GM19351 (cell line): ENCODE measurements around the gene FGF18.
"Not testable (repeated sequence)": the region's sequence is repeated elsewhere in the genome, so short reads cannot be mapped to it uniquely, and the experiment has no call there.

Experiments used
- ATAC-seq: cut with Tn5 transposase; IDR thresholded peaks from one replicate; pipeline ENCODE4 v1.9.1; 2021; ENCODE audit warnings: mild to moderate bottlenecking, moderate library complexity; ENCODE audit not compliant: unreplicated experiment

Gene FGF18, protein sequence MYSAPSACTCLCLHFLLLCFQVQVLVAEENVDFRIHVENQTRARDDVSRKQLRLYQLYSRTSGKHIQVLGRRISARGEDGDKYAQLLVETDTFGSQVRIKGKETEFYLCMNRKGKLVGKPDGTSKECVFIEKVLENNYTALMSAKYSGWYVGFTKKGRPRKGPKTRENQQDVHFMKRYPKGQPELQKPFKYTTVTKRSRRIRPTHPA

DNA sequence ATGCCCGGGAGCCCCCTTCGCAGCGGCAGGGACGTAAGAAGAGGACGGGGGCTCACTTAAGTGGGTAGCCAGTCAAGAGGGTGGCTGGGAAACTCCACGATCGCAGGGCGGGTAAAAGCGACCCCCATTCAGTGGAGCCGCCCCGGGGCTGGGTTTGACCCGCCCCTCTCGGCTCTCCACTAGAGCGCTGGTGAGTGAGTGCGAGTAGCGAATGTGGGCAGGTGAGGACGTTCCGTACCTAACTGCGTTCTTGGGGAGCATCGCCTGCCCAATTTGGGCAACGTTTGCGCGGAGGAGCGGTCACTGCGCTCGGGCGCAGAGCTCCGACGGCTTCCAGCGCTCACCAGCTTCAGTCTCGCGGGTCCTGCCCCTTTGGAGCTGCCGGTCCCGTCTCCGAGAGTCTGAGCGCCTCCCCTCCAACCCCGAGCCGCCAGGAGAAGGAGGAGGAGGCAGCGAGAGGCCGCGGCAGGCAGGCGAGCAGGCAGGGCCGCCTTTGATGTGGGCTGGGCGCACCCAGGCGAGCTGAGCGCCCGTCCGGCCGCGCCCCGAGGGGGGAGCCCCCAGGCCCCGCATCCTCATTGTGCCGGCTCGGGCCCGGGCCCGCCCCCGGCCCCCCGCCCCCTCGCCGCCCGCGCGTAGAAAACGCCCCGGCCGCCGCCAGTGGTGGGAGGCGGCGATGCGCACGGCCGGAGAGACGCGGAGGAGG lies at the start of gene FGF18:
Gene FGF18, plus strand, starts transcription at position 666 of the 706 bp plus-strand sequence. CDS start 553 bp downstream, outside the sequence.
- peak; percentile 51 for ATAC-seq

DNA sequence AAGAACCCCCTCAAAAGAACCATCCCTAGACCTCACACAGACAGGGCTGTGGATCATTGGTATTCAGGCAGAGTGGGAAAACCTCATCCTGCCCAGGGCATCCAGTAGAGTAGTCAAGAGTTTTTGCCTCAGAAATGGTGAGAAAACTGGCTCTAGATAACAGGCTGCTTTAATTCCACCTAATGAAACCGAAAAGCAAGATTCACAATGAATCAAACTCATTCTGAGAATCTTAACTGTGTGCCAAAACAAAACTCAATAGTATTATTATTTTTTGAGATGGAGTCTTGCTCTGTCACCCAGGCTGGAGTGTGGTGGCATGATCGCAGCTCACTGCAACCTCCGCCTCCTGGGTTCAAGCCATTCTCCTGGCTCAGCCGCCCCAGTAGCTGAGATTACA lies 49.5 kb upstream of the FGF18 start:
- no peak for ATAC-seq

DNA sequence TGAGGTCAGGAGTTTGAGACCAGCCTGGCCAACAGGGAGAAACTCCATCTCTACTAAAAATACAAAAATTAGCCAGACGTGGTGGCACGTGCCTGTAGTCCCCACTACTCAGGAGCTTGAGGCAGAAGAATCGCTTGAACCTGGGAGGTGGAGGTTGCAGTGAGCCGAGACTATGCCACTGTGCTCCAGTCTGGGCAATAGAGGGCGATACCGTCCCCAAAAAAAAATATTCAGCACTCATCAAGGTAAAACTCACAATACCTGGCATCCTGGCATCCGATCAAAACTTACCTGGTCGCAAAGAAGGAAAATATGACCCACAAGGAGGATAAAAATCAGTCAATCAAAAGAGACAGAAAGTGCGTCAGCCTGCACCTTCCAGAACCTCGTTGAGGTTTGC lies 48.6 kb upstream of the FGF18 start:
- ATAC-seq, result not testable (repeated sequence)

DNA sequence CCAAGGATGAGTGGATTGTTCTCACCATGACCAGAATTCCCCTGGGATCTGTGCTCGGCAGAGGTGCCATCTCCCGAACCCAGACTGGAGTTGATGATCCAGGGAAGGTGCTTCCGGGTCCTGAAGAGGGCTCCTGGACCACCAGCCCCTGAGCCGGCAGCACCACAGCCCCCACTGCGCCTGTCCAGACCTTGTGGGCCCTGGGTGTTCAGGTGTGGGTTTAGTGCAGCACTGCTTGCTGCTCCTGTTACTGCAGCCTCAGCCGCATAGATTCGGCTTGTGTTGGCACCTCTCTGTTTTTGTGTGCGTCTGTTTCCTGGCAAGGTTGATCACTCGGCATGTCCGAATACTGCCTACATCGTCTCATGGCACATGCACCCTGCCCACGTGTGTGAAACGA lies 48.1 kb upstream of the FGF18 start:
- no peak for ATAC-seq

DNA sequence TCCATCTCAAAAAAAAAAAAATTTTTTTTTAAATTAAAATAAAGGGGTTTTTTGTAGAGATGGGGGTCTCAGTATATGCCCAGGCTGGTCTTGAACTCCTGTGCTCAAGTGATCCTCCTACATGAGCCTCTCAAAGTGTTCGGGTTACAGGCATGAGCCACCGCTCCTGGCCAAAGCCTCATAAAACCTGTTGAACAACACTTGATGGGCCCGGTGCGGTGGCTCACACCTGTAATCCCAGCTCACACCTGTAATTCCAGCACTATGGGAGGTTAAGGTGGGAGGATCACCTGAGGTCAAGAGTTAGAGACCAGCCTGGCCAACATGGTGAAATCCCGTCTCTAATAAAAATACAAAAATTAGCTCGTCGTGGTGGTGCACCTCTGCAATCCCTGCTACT lies 39.5 kb upstream of the FGF18 start:
- ATAC-seq, result no peak

DNA sequence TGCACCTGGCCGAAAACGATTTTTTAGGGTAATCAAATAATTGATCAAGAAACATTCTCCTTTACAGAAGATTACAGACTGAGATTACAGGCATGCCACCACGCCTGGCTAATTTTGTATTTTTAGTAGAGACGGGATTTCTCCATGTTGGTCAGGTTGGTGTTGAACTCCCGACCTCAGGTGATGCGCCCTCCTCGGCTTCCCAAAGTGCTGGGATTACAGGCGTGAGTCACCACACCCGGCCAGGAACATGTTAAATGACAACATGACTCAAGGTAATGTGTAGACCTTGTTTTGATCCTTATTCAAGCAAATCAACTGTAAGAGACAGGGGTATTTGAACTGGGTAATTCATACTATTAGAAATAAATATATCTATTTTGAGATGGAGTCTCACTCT lies 35.0 kb upstream of the FGF18 start:
- not testable (repeated sequence) for ATAC-seq

DNA sequence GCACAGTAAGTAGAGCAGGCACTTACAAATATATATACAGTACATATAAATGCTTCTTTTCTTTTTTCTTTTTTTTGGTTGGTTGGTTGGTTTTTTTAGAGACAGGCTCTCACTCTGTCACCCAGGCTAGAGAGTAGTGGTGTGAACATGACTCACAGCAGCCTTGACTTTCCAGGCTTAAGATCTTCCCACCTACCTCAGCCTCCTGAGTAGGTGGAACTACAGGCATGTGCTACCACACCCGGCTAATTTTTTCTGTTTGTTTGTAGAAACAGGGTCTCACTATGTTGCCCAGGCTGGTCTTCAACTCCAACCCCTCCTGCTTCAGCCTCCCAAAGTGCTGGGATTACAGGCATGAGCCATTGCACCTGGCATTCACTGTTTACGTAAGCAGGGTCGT lies 34.4 kb upstream of the FGF18 start:
- ATAC-seq, result not testable (repeated sequence)

DNA sequence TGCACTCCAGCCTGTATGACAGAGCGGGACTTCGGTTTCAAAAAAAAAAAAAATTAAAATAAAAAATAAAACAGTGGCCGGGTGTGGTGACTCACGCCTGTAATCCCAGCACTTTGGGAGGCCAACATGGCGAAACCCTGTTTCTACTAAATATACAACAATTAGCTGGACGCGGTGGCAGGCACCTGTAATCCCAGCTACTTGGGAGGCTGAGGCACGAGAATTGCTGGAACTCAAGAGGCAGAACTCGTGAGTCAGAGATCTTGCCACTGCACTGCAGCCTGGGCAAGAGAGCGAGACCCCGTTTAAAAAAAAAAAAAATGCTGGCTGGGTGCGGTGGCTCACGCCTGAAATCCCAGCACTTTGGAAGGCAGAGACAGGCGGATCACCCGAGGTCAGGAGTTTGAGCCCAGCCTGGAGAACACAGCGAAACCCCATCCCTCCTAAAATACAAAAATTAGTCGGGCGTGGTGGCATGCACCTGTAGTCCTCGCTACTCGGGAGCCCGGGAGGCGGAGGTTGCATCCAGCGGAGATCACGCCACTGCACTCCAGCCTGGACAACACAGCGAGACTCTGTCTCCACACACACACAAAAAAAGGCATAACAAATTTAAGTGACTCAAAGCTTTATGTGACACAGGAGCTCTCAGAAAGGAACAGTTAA lies 33.3 kb upstream of the FGF18 start:
- no peak for ATAC-seq

DNA sequence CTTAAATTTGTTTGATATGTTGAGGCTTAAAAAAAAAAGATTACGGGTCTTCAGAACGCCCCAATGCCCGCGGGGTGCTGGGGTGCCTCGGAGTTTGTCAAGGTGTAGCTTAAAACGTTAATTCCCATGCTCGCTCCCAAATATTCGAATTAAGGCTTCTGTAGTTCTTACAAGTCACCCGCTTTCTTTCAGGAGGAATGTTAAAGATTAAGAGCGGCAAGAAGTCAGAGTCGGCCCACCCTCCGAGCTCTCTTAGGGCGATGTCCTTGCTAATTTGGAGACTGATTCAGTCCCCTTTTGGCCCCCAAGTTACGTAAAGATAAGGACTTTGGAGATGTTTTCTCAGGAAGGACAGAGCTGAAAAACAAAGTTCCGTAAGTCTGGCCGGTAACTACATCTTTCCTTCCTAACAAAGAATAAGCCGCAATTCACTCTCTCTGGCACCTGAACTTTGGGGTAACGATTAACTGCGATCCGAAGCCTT lies 32.5 kb upstream of the FGF18 start:
- no peak for ATAC-seq

DNA sequence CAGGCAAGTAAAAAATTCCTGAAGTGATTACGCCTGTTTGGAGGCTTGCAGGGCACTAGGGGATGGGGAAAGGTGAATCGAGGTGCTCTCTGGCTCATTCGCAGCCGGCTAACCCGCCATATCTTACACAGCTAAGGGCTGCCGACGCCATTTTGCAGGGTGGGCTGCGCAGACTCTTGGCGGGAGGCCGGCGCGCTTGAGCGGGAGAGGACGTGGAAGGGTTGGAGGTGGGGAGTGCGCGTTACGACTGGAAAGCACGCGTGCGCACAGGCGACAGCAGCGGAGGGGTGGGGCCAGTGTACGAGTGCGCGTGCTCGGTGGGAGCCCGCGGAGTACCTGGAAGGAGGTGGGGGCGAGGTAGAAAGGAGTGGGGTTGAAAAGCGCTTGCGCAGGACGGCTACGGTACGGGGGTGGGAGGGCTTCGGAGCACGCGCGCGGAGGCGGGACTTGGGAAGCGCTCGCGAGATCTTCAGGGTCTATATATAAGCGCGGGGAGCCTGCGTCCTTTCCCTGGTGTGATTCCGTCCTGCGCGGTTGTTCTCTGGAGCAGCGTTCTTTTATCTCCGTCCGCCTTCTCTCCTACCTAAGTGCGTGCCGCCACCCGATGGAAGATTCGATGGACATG lies 32.0 kb upstream of the FGF18 start, which contains the start of gene NPM1:
Gene NPM1, plus strand, starts transcription at position 505 of the 625 bp plus-strand sequence. Its CDS starts 100 bp downstream, at position 605.
- ATAC-seq, result peak; percentile 82

DNA sequence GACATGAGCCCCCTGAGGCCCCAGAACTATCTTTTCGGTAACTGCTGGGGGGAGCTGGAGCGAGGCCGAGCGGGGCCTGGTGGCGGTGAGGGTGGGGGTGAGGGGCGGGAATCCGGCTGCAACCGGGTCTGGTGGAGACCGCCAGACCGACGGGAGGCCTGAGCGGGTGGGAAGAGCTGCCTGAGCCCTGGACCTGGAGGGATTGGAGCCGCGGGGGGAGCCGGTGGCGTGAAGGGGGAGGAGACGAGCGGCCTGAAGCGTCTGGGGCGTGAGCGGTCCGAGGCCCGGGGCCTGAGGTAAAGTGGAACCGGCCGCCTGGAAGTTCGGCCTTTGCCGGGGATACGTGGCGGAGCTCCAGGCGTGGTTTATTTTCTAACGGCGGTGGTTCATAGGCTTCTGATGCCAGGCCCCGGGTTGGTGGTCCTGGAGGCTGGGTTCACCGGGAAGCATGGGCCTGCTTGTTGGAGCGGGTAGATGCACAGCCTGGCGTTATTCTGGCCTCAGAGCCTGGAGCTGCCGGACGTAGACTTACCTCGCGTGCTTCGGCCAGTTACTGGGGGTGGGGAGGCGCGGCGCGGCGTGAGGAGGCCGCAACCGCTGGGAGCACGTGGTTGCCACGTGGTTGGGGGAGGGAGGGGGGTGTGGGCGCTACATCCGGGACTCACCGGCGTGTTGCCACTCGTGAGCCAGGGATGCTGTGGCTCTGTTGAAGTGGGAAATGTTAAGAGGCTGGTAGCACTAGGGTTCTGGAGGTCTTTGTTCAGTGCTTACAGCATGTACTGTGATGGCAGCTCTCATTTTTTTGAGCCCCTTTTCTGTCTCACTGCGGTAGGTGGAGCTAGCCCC lies 31.3 kb upstream of the FGF18 start:
- peak; percentile 36 for ATAC-seq

DNA sequence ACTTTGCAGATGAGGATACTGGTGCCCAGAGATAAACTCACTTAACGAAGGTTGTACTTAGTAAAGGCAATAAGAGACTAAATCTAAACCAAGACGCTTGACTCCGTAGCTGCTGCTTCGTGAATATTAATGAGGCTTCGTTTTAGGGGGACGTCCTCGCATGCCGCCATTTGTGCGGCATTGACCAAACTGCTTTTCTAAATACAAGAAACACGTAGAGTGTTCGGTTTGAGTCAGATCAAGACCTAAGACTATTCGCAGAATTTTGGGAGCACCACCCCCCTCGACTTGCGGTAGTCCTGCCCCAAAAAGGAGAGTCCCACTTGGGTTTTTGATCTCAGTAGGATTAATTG lies 30.7 kb upstream of the FGF18 start:
- ATAC-seq, result peak; percentile 1

DNA sequence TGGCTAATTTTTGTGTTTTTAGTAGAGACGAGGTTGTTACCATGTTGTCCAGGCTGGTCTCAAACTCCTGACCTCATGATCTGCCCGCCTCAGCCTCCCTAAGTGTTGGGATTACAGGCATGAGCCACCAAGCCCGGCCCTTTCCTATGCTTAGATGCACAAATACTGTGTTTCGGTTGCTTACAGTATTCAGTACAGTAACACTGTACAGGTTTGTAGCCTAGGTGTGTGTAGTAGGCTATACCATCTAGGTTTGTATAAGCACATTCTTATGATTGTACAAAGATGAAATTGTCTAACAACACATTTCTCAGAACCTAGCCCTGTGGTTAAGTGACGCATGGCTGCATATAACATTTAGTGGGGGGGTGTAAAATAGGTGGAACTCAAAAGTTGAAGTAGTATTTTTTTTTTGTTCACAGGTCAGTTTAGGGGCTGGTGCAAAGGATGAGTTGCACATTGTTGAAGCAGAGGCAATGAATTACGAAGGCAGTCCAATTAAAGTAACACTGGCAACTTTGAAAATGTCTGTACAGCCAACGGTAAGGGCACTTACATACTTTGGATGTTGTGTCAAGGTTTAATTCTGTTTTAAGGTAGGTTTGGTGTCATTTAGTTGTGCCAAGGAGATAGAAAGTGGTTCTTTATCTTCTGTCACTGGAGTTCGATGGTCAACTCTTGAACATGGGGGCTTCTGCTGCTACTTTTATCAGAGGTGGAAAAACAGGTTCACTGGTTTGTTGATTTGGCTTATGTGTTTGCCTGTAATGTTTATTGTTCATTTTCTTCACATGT lies 28.4 kb upstream of the FGF18 start:
- ATAC-seq, result no peak

DNA sequence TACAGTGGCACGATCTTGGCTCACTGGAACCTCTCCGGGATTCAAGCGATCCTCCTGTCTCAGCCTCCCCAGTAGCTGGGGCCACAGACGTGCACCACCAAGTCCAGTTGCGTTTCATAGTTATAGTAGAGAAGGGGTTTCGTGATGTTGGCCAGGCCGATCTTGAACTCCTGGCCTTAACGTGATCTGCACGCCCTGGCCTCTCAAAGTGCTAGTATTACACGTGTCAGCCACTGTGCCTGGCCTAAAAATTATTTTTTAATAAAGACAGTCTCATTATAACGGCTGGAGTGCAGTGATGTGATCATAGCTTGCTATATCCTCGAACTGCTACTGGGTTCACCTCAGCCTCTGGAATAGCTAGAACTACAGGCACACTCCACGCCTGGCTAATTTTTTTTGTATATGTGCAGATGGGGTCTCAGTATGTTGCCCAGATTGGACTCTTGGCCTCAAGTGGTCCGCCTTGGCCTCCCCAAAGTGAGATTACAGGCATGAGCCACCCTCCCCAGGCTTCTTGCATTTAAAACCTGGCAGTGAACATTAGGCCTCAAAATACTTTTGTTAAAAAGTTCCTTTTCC lies 27.4 kb upstream of the FGF18 start:
- ATAC-seq, result no peak

DNA sequence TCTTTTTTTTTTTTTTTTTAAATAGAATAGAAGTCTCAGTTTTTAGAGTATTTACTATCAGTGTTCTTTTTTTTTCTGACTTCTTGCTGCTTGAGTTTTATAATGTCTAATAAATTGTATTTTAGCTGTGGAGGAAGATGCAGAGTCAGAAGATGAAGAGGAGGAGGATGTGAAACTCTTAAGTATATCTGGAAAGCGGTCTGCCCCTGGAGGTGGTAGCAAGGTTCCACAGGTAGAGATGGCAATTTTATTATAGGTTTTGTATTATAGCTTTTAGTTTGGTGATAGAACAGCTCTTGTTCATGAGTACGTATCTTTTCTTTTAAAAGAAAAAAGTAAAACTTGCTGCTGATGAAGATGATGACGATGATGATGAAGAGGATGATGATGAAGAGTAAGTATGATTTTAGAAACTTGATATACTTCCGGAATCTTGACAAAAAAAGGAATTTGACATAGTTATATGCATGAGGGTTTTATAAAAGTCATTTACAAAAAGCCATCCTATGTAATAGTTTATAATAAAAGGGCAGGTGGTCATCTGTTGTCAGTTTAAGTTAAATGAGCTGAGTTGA lies 26.8 kb upstream of the FGF18 start:
- ATAC-seq, result no peak

DNA sequence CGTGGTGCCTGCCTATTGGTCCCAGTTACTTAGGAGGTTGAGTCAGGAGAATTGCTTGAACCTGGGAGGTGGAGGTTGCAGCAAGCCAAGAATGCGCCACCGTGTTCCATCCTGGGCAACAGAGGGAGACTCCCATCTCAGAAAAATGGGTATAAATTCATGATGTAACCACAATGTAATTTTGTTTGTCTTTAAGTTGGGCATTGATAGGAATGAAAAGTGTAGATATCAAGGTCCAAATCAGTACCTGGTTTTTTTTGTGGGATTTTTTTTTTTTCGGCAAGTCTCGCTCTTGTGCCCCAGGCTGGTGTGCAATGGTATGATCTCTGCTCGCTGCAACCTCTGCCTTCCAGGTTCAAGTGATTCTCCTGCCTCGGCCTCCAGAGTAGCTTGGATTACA lies 24.4 kb upstream of the FGF18 start:
- ATAC-seq, result no peak

DNA sequence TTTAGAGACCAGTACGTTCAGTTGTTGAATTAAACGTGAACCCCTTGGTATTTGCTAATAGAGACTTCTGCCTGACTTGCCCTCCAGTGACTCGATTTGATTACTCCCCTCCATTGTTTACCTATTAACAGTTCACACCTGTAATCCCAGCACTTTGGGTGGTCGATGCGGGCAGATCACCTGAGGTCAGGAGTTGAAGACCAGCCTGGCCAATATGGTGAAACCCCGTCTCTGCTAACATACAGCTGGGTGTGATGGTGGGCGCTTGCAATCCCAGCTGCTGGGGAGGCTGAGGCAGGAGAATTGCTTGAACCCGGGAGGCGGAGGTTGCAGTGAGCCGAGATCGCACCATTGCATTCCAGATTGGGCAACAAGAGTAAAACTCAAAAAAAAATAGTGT lies 22.9 kb upstream of the FGF18 start:
- not testable (repeated sequence) for ATAC-seq

DNA sequence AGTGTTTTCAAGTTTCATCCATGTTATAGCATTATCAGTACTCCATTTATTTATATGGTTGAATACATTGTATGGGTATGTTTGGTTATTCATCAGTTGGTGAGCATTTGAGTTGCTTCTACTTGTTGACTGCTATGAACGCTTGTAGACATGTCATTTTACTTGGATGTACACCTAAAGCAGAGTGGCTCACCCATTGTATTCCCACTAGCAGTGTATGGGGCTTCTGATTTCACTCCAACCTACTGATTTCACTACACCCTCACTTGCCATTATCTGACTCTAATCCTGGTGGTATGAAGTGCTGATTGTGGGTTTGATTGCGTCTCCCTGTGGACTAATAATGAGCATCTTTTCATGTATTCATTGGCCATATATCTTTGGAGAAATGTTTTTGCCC lies 22.3 kb upstream of the FGF18 start:
- ATAC-seq, result no peak

DNA sequence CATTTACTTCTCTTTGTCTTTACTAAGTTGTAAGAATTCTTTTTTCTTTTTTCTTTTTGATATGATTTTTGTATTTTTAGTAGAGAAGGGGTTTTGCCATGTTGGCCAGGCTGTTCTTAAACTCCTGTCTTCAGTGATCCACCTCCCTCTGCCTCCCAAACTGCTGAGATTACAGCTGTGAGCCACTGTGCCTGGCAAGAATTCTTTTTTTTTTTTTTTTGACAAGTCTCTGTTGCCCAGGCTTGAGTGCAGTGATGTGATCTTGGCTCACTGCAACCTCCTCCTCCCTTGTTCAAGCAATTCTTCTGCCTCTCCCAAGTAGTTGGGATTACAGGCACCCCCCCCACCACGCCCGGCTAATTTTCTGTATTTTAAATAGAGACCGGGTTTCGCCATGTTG lies 21.8 kb upstream of the FGF18 start:
- ATAC-seq, result no peak
